CD14-positive monocyte (primary cell): ENCODE results near the gene KCNQ1. TPM values are rescaled to one million over a fixed set of nuclear protein-coding genes. Genes with fewer than 3 reads are reported as not detected.

Experiments
- DNase-seq, 3 donors: peaks; one replicate each; pipeline ENCODE4 v3.0.0-alpha.2; 2011 to 2022
- H2AFZ ChIP-seq: 2 replicates; pipeline ENCODE4 v1.6.0; 2012; ENCODE audit warnings: mild to moderate bottlenecking, low read depth, low read length, inconsistent platforms; ENCODE audit not compliant: insufficient read depth, poor library complexity, severe bottlenecking
- H3K27ac ChIP-seq, 2 donors: 1 replicate in 1 of 2; 2 replicates in 1 of 2; pipeline ENCODE4 v1.5.1; 2012 to 2013; ENCODE audit warnings: low read length in 2 of 2, control low read depth in 1 of 2, inconsistent platforms in 1 of 2, low read depth in 1 of 2, mild to moderate bottlenecking in 1 of 2
- H3K27me3 ChIP-seq, 2 donors: one replicate each; pipeline versions ENCODE4 v1.6.0 to v1.6.1; 2011 to 2013; ENCODE audit warnings: low read length in 2 of 2; ENCODE audit not compliant: control insufficient read depth in 2 of 2, insufficient read depth in 2 of 2
- H3K36me3 ChIP-seq, 2 donors: replicated peaks in 1 of 2; 1 replicate in 1 of 2; 2 replicates in 1 of 2; pipeline versions ENCODE4 v1.5.1 to v1.6.1; 2012 to 2013; ENCODE audit warnings: low read length in 2 of 2, control low read depth in 1 of 2, inconsistent platforms in 1 of 2, mild to moderate bottlenecking in 1 of 2; ENCODE audit not compliant: insufficient read depth in 2 of 2, control insufficient read depth in 1 of 2
- H3K4me1 ChIP-seq, 2 donors: 1 replicate in 1 of 2; 2 replicates in 1 of 2; pipeline versions ENCODE4 v1.5.1 to v1.6.1; 2012 to 2013; ENCODE audit warnings: low read length in 2 of 2, control low read depth in 1 of 2, inconsistent platforms in 1 of 2, mild to moderate bottlenecking in 1 of 2, moderate library complexity in 1 of 2; ENCODE audit not compliant: insufficient read depth in 2 of 2, control insufficient read depth in 1 of 2
- H3K4me2 ChIP-seq: replicated peaks from 2 replicates; pipeline ENCODE3; 2012; ENCODE audit warnings: low read length, moderate library complexity, mild to moderate bottlenecking; ENCODE audit not compliant: poor library complexity, severe bottlenecking; ENCODE audit errors: extremely low read depth
- H3K4me3 ChIP-seq, 3 experiments: fragments of 200-600 bp in 1 of 3; sonication (generic) in 1 of 3; replicated peaks in 1 of 3; 1 replicate in 2 of 3; 2 replicates in 1 of 3; pipeline ENCODE4 v1.5.1; 2011 to 2013; ENCODE audit warnings: low read length in 3 of 3, mild to moderate bottlenecking in 3 of 3, control low read depth in 2 of 3, low read depth in 2 of 3, inconsistent platforms in 1 of 3, moderate library complexity in 1 of 3
- H3K79me2 ChIP-seq: 2 replicates; pipeline ENCODE4 v1.6.0; 2012; ENCODE audit warnings: mild to moderate bottlenecking, control low read depth, inconsistent platforms, low read length, moderate library complexity; ENCODE audit not compliant: insufficient read depth
- H3K9ac ChIP-seq: 2 replicates; pipeline ENCODE4 v1.6.0; 2017; ENCODE audit warnings: low read length, mild to moderate bottlenecking; ENCODE audit not compliant: insufficient read depth, poor library complexity, severe bottlenecking
- H3K9me3 ChIP-seq, 2 donors: replicated peaks in 1 of 2; 1 replicate in 1 of 2; 2 replicates in 1 of 2; pipeline versions ENCODE4 v1.5.1 to v1.6.1; 2012 to 2013; ENCODE audit warnings: low read length in 2 of 2, control low read depth in 1 of 2; ENCODE audit not compliant: control insufficient read depth in 1 of 2, insufficient read depth in 1 of 2
- H4K20me1 ChIP-seq: 2 replicates; pipeline ENCODE4 v1.6.0; 2012; ENCODE audit warnings: mild to moderate bottlenecking, low read length, control low read depth, moderate library complexity; ENCODE audit not compliant: insufficient read depth
- H3K27ac Mint-ChIP-seq, 7 donors: one replicate each; pipeline ENCODE4 v1.8.0; 2020; ENCODE audit warnings: mild to moderate bottlenecking in 7 of 7, mixed read lengths in 7 of 7, moderate library complexity in 6 of 7, inconsistent platforms in 2 of 7
- H3K27me3 Mint-ChIP-seq, 3 donors: one replicate each; pipeline ENCODE4 v1.8.0; 2021 to 2022; ENCODE audit warnings: low read depth in 3 of 3, mild to moderate bottlenecking in 3 of 3, mixed read lengths in 3 of 3, moderate library complexity in 3 of 3, inconsistent platforms in 1 of 3
- H3K36me3 Mint-ChIP-seq, 2 donors: one replicate each; pipeline ENCODE4 v1.8.0; 2020; ENCODE audit warnings: mixed read lengths in 2 of 2, inconsistent platforms in 1 of 2, mild to moderate bottlenecking in 1 of 2
- H3K4me1 Mint-ChIP-seq: one replicate; pipeline ENCODE4 v1.8.0; 2020; ENCODE audit warnings: mild to moderate bottlenecking, mixed read lengths
- H3K4me3 Mint-ChIP-seq, 2 donors: one replicate each; pipeline ENCODE4 v1.8.0; 2020; ENCODE audit warnings: mild to moderate bottlenecking in 2 of 2, mixed read lengths in 2 of 2, moderate library complexity in 1 of 2
- H3K9me3 Mint-ChIP-seq, 7 donors: one replicate each; pipeline ENCODE4 v1.8.0; 2020 to 2022; ENCODE audit warnings: mixed read lengths in 7 of 7, mild to moderate bottlenecking in 6 of 7, moderate library complexity in 6 of 7, inconsistent platforms in 2 of 7
- CTCF ChIP-seq: fragments of 200-600 bp; IDR thresholded peaks from one replicate; pipeline ENCODE4 v1.8.0; 2022; ENCODE audit warnings: antibody characterized with exemption, mild to moderate bottlenecking
- WGBS: methylation state at CpG from one replicate; pipeline ENCODE4 v1.1.5; 2013; ENCODE audit warnings: missing lambda C conversion rate; ENCODE audit not compliant: insufficient coverage; 5-methylcytosine and 5-hydroxymethylcytosine counted together
- intact Hi-C, 2 donors: fragments of 100-400 bp; cut with micrococcal nuclease; formaldehyde crosslinking; loops; one replicate each; pipeline versions ENCODE4 v1.15.0 to v1.15.1; 2023
- polyA plus RNA-seq, 3 donors: library from polyadenylated mRNA; depleted of rRNA in 1 of 3; unstranded in 2 of 3; stranded (reverse) in 1 of 3; fragments of 300-500 nt in 2 of 3; fragments of >200 nt in 1 of 3; fragmentation: Illumina TruSeq in 2 of 3; gene quantifications; 1 replicate in 2 of 3; 2 replicates in 1 of 3; pipeline ENCODE4 v1.2.3, GENCODE V29; 2012 to 2021

The KCNQ1 gene
- polyA plus RNA-seq, 3 donors, result 14.9 to 31.8 (median 21.6) TPM

GRCh38 chr11:2778630-2779498, 334.1 kb downstream of the KCNQ1 start:
- H4K20me1 ChIP-seq, result peaks cover 62% of the 10 kb centered on the region
- Mint-ChIP-seq H3K4me3 (peak overlapping the region in 1 of 2 donors; percentile 72), H3K36me3 (peaks cover 47 to 48% of the 10 kb centered on the region in 2 donors), H3K9me3 (peaks cover 0 to 3% (median 0%) of the 10 kb centered on the region in 7 donors), H3K4me1 (peaks cover 51% of the 10 kb centered on the region), H3K27ac (peak overlapping the region in 2 of 7 donors; percentile 18 to 23), H3K27me3 (peaks cover 3 to 18% (median 5%) of the 10 kb centered on the region in 3 donors)
- H3K4me2 ChIP-seq, result peak overlapping the region; percentile 40
- H3K9ac ChIP-seq, result peak overlapping the region; percentile 34
- TF ChIP-seq CTCF, result no peak
- no peak overlapping the region for H2AFZ ChIP-seq
- DNase-seq, result peak in 2 of 3 donors; percentile 11
- 12% methylated on average over 27 of the region's 28 CpGs for WGBS
- no peaks in the 10 kb centered on the region for H3K27me3 ChIP-seq
- H3K36me3 ChIP-seq, result peaks cover 22 to 44% of the 10 kb centered on the region in 2 donors
- H3K79me2 ChIP-seq, result no peaks in the 10 kb centered on the region
- no peak overlapping the region for H3K27ac ChIP-seq
- intact Hi-C loops, result no loop called here
- no peak overlapping the region for H3K4me3 ChIP-seq
- peaks cover 29 to 48% of the 10 kb centered on the region in 2 donors for H3K4me1 ChIP-seq
- no peaks in the 10 kb centered on the region for H3K9me3 ChIP-seq

GRCh38 chr11:2779499-2779980, 334.7 kb downstream of the KCNQ1 start:
- intact Hi-C loops, result no loop called here
- peaks cover 22 to 44% of the 10 kb centered on the region in 2 donors for H3K36me3 ChIP-seq
- H3K4me3 ChIP-seq, result no peak overlapping the region
- Mint-ChIP-seq H3K9me3 (peaks cover 0 to 3% (median 0%) of the 10 kb centered on the region in 7 donors), H3K36me3 (peaks cover 47 to 49% of the 10 kb centered on the region in 2 donors), H3K27ac (no peak overlapping the region), H3K4me1 (peaks cover 54% of the 10 kb centered on the region), H3K4me3 (peak overlapping the region in 1 of 2 donors; percentile 11), H3K27me3 (peaks cover 3 to 19% (median 5%) of the 10 kb centered on the region in 3 donors)
- H2AFZ ChIP-seq, result no peak overlapping the region
- peak overlapping the region; percentile 21 for H3K9ac ChIP-seq
- WGBS, result 73% methylated on average over 10 of the region's 11 CpGs
- H3K9me3 ChIP-seq, result no peaks in the 10 kb centered on the region
- no peak overlapping the region for H3K4me2 ChIP-seq
- no peak for TF ChIP-seq CTCF
- no peaks in the 10 kb centered on the region for H3K27me3 ChIP-seq
- peaks cover 61% of the 10 kb centered on the region for H4K20me1 ChIP-seq
- no peak overlapping the region for H3K27ac ChIP-seq
- DNase-seq, result no peak
- peaks cover 29 to 50% of the 10 kb centered on the region in 2 donors for H3K4me1 ChIP-seq
- H3K79me2 ChIP-seq, result no peaks in the 10 kb centered on the region
